GM10248 (cell line): ENCODE results near the gene TMA7B.
A peak's percentile ranks its signal among the peaks of the same experiment; 100 is the strongest.

Experiments used
- CTCF ChIA-PET: fragments of 300-600 bp; sonication (Branson Sonifier 250); formaldehyde crosslinking; extraction: SDS; loops from one replicate; lab custom pipeline; 2021; ENCODE audit warnings: antibody characterized with exemption; lab: Yijun Ruan, JAX
- POLR2A ChIA-PET: fragments of 350-650 bp; sonication (Branson Sonifier 250); formaldehyde crosslinking; extraction: SDS; loops from one replicate; lab custom pipeline; 2020; ENCODE audit warnings: antibody characterized with exemption; lab: Yijun Ruan, JAX
- DNase-seq: peaks from one replicate; pipeline ENCODE4 v3.0.0; 2012; ENCODE audit errors: extremely low spot score
- TF ChIP-seq, protein P1 (sequence below): IDR thresholded peaks from 2 replicates; pipeline ENCODE4 v1.5.1; 2012; ENCODE audit warnings: mild to moderate bottlenecking, low read depth; ENCODE audit errors: extremely low read depth, missing control alignments, control extremely low read depth

TMA7B gene

DNA sequence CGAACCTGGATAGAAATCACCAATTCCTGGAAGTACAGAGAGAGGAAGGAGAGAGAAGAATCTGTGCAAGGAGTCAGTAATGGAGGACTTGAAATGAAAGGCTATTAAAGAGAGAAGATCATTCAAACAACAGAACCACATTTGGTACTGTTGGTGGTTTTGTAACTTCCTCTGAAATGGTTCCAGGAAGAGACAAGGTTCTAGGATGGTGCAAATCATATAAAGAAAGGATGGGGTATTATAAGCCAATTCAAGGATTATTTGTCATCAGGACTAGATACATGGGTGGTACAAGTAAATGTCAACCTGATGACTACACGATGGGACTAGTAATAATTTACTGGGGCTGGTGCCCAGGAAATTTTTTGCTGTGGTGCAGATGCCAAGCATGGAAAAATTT lies 28.9 kb upstream of the TMA7B start:
- no peak for DNase-seq
- ChIA-PET CTCF (interaction anchor here (1.0 kb wide), 1 partner anchor 11 kb away, joined by 3 read pairs; no protein-coding TSS in a partner anchor), POLR2A (no interaction called here)
- TF ChIP-seq, protein P1, sequence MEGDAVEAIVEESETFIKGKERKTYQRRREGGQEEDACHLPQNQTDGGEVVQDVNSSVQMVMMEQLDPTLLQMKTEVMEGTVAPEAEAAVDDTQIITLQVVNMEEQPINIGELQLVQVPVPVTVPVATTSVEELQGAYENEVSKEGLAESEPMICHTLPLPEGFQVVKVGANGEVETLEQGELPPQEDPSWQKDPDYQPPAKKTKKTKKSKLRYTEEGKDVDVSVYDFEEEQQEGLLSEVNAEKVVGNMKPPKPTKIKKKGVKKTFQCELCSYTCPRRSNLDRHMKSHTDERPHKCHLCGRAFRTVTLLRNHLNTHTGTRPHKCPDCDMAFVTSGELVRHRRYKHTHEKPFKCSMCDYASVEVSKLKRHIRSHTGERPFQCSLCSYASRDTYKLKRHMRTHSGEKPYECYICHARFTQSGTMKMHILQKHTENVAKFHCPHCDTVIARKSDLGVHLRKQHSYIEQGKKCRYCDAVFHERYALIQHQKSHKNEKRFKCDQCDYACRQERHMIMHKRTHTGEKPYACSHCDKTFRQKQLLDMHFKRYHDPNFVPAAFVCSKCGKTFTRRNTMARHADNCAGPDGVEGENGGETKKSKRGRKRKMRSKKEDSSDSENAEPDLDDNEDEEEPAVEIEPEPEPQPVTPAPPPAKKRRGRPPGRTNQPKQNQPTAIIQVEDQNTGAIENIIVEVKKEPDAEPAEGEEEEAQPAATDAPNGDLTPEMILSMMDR = no peak

DNA sequence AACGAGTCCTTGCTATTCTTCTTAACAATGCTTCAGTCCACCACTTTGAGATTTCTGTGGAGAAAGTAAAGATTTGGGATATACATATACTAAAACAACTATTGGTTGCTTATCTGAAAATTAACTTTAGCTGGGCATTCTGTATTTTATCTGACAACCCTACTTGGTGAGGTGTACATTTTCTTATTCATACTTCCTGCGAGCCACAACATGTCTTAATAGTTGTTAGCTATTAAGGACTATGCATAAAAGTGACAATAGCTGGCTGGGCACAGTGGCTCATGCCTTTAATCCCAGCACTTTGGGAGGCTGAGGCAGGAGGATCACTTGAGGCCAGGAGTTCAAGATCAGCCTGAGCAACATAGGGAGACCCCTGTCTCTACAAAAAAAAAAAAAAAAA lies 28.0 kb upstream of the TMA7B start:
- TF ChIP-seq, protein P1 = no peak
- CTCF ChIA-PET = interaction anchor here (0.7 to 2.2 kb wide), 10 partner anchors 10 to 200 kb away, joined by 4 to 24 read pairs (median 4); no protein-coding TSS in a partner anchor
- POLR2A ChIA-PET = no interaction called here
- DNase-seq = no peak

DNA sequence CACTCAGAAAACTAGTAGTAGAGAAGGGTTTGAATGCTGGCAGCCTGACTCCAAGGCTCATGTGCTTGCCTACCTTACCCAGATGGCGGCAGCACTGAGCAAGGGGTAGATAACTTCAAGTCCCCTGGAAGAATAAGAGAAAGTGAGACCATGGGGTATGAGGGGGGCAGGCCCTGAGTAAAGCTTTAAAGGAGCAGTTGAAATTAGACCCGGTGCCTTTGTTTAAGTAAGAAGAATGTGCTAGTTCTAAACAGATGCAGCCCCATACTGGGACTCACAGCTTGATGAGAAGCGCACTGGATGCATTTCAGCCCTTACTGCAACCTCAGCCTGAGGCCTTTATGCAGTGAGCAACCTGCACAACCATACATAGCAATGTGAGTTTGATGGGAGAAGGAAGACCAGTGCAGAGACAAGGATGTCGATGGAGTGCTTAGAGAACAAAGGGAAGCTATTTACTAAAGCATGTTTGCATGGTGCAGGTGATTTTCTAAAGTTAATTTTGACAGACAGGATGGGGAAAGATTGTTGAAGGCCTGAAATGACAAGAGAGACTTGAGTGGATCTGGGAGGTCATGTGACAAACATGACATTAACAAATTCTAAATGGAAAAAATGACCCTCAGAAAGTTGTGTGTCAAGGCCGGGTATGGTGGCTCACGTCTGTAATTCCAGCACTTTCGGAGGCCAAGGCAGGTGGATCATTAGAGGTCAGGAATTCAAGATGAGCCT lies 27.1 kb upstream of the TMA7B start:
- DNase-seq = peak; percentile 50
- TF ChIP-seq, protein P1 = peak; percentile 46
- ChIA-PET CTCF (interaction anchor here (1.0 to 2.2 kb wide), 15 partner anchors 9 to 384 kb away, joined by 3 to 24 read pairs (median 5); no protein-coding TSS in a partner anchor), POLR2A (no interaction called here)

DNA sequence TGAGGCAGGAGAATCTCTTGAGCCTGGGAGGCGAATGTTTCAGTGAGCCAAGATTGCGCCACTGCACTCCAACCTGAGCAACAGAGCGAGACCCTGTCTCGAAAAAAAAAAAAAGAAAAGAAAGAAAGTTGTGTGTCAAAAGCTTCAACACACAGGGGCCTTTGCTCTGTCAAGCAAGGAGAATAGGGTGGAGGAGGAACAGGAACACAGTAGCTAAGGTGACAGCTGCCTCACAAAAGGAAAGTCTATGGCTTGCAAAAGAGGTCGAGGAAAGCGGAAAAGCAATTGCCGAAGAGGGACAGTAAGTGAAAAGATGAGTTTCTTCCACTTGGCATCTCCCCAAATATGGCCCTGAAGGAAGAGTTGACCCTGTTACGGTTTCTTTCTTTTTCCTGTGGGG lies 26.5 kb upstream of the TMA7B start:
- CTCF ChIA-PET = interaction anchor here (1.0 to 2.2 kb wide), 10 partner anchors 9 to 385 kb away, joined by 3 to 24 read pairs (median 5); no protein-coding TSS in a partner anchor
- POLR2A ChIA-PET = no interaction called here
- TF ChIP-seq, protein P1 = no peak
- DNase-seq = no peak

DNA sequence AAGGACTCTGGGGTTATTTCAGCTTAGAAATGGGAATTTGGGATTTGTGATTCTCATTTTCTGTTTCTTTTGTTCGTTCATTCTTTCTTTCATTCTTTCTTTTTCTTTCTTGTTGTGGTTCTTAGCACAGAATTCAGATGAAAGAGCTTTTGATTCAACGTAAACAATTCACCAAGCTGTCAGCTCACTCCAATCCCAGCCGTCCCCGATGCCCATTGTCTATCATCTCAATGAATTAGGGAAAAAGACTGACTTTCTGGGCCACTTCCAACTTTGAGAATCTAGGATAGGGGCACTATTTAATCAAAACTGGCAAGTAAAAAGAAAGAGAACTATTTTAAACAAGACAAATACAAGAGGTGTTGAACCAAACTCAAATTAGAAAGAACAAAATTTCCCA lies 25.1 kb upstream of the TMA7B start:
- TF ChIP-seq, protein P1 = no peak
- ChIA-PET POLR2A (no interaction called here), CTCF (no interaction called here)
- DNase-seq = no peak

DNA sequence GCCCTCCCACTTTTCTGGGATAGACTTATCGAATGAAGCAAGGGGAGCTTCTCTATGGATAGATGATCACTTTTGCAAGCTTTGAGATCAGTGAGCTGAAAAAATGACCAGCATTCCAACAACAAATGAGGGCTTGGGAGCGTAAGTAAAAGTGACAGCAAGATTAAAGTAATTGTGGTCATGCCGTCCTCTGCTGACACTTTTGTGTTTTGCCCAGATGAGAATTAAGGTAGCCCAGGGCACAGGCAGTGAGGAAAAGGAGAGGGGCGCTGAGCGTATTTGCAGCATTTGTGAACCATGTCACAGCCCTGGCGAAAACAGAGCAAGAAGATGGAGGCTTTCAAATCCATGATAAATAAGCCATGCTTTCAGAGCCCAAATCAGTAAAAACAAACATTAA lies 24.6 kb upstream of the TMA7B start:
- ChIA-PET CTCF (no interaction called here), POLR2A (no interaction called here)
- DNase-seq = no peak
- TF ChIP-seq, protein P1 = no peak
